ENCODE results near the gene GALNT14.

Gene GALNT14

GRCh38 chr2:31101701-31102100 is 36.5 kb downstream of the GALNT14 start:
- no peaks in the 10 kb centered on the region for H3K9me3 ChIP-seq
- H3K4me1 ChIP-seq (ENCODE audit: control insufficient read depth in 1 of 2, insufficient read depth in 1 of 2, low read depth in 1 of 2, low read length in 1 of 2): peaks cover 22 to 33% of the 10 kb centered on the region in 2 experiments
- H3K27me3 ChIP-seq: no peaks in the 10 kb centered on the region
- TF ChIP-seq CTCF (IDR thresholded peaks at IDR 0.05): no peak
- H3K4me3 ChIP-seq (ENCODE audit: low read depth in 1 of 2, low read length in 1 of 2): no peak overlapping the region
- H3K36me3 ChIP-seq: no peaks in the 10 kb centered on the region
- H3K27ac ChIP-seq: no peak overlapping the region

- no peaks in the 10 kb centered on the region for H3K27me3 ChIP-seq
- peaks cover 4 to 10% of the 10 kb centered on the region in 2 experiments for H3K4me1 ChIP-seq (ENCODE audit: control insufficient read depth in 1 of 2, insufficient read depth in 1 of 2, low read depth in 1 of 2, low read length in 1 of 2)
- no peaks in the 10 kb centered on the region for H3K36me3 ChIP-seq
- H3K4me3 ChIP-seq (ENCODE audit: low read depth in 1 of 2, low read length in 1 of 2): no peak overlapping the region
- no peak overlapping the region for H3K27ac ChIP-seq
- TF ChIP-seq CTCF (IDR thresholded peaks at IDR 0.05): no peak
- H3K9me3 ChIP-seq: no peaks in the 10 kb centered on the region
These were observed 40.2 kb downstream of the GALNT14 start for GRCh38 chr2:31097962-31098613.

- no peak overlapping the region for H3K4me3 ChIP-seq (ENCODE audit: low read depth in 1 of 2, low read length in 1 of 2)
- H3K9me3 ChIP-seq: no peaks in the 10 kb centered on the region
- no peak for TF ChIP-seq CTCF (IDR thresholded peaks at IDR 0.05)
- no peaks in the 10 kb centered on the region for H3K27me3 ChIP-seq
- no peaks in the 10 kb centered on the region for H3K36me3 ChIP-seq
- no peaks in the 10 kb centered on the region for H3K4me1 ChIP-seq (ENCODE audit: control insufficient read depth in 1 of 2, insufficient read depth in 1 of 2, low read depth in 1 of 2, low read length in 1 of 2)
- H3K27ac ChIP-seq: no peak overlapping the region
These were observed 48.1 kb downstream of the GALNT14 start for GRCh38 chr2:31090188-31090587.

- Histone ChIP-seq H3K9me3 (no peaks in the 10 kb centered on the region), H3K4me3 (ENCODE audit: low read depth in 1 of 2, low read length in 1 of 2) (no peak overlapping the region), H3K36me3 (no peaks in the 10 kb centered on the region), H3K27me3 (no peaks in the 10 kb centered on the region), H3K4me1 (ENCODE audit: control insufficient read depth in 1 of 2, insufficient read depth in 1 of 2, low read depth in 1 of 2, low read length in 1 of 2) (no peaks in the 10 kb centered on the region), H3K27ac (no peak overlapping the region)
- no peak for TF ChIP-seq CTCF (IDR thresholded peaks at IDR 0.05)
These were observed 48.6 kb downstream of the GALNT14 start for GRCh38 chr2:31089645-31090044.

GRCh38 chr2:31088504-31089195 is 49.6 kb downstream of the GALNT14 start:
- Histone ChIP-seq H3K9me3 (no peaks in the 10 kb centered on the region), H3K27ac (no peak overlapping the region), H3K36me3 (no peaks in the 10 kb centered on the region), H3K27me3 (no peaks in the 10 kb centered on the region), H3K4me3 (ENCODE audit: low read depth in 1 of 2, low read length in 1 of 2) (no peak overlapping the region), H3K4me1 (ENCODE audit: control insufficient read depth in 1 of 2, insufficient read depth in 1 of 2, low read depth in 1 of 2, low read length in 1 of 2) (no peaks in the 10 kb centered on the region)
- no peak for TF ChIP-seq CTCF (IDR thresholded peaks at IDR 0.05)

Measured in neutrophil (primary cell).